ENCODE measurements around the gene TMEM139.

The TMEM139 gene

GRCh38 chr7:143329471-143330170, 44.9 kb downstream of the TMEM139 start (continued):
- no peak for TF ChIP-seq ZNF768 (tag by site-specific recombination; IDR thresholded peaks at IDR 0.05)
- no peak for TF ChIP-seq ZNF174 (tag by site-specific recombination; IDR thresholded peaks at IDR 0.05)
- no peak for TF ChIP-seq BCL11B (tag by site-specific recombination; IDR thresholded peaks at IDR 0.05; ENCODE audit: low read depth)
- no peak for TF ChIP-seq HOXA7 (CRISPR knock-in tag; IDR thresholded peaks at IDR 0.05; ENCODE audit: borderline replicate concordance)
- no peak for TF ChIP-seq ZNF155 (tag by site-specific recombination; IDR thresholded peaks at IDR 0.05)
- TF ChIP-seq ZNF341 (tag by site-specific recombination; IDR thresholded peaks at IDR 0.05; ENCODE audit: low read depth): no peak
- TF ChIP-seq, protein P1, sequence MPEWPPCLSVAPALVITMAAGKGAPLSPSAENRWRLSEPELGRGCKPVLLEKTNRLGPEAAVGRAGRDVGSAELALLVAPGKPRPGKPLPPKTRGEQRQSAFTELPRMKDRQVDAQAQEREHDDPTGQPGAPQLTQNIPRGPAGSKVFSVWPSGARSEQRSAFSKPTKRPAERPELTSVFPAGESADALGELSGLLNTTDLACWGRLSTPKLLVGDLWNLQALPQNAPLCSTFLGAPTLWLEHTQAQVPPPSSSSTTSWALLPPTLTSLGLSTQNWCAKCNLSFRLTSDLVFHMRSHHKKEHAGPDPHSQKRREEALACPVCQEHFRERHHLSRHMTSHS (tag by site-specific recombination; IDR thresholded peaks at IDR 0.05): no peak
- no peak for TF ChIP-seq ZFP69B (tag by site-specific recombination; IDR thresholded peaks at IDR 0.05)
- TF ChIP-seq ZNF473 (tag by site-specific recombination; IDR thresholded peaks at IDR 0.05): no peak
- no peak for TF ChIP-seq ZNF132 (tag by site-specific recombination; IDR thresholded peaks at IDR 0.05; ENCODE audit: borderline replicate concordance)

DNA sequence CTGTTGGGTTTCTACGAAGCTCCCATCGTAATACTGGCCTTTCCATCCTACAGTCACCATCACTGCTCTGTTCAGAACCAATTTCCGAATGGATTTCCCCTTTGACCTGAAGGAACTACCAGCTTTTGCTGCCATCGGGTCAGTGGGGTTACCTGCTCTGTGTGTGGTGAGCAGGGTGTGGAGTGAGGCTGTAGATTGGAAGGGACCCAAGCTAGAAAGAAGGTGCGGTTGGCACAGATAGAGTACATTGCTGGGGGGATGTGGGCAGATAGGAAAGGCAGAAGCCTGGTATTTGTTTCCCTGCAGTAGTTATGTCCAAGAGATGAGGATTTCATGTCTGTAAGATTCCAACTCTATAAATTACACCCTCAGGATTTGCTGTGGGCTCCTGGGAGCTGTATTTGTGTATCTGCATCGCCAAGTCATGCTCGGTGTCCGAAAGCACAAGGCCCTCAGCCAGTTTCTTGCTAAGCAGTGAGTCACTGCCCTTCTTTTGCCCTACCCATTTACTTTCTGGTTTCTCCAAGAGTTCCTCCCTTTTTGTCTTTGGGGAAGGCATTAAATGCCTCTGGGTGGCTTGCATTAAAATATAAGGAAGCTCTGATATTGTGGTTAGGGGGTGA, 46.5 kb downstream of the TMEM139 start:
- H3K4me1 ChIP-seq (ENCODE audit: control insufficient read depth, insufficient read depth, low read length): no peaks in the 10 kb centered on the region
- H3K27ac ChIP-seq (ENCODE audit: extremely low read depth, low read depth, low read length): no peak overlapping the region
- H3K9me3 ChIP-seq (ENCODE audit: control insufficient read depth, insufficient read depth, low read depth, low read length): no peaks in the 10 kb centered on the region
- no peaks in the 10 kb centered on the region for H3K36me3 ChIP-seq (ENCODE audit: control insufficient read depth in 2 of 2, insufficient read depth in 1 of 2, low read length in 2 of 2)
- H3K4me3 ChIP-seq (ENCODE audit: low read depth, low read length): no peak overlapping the region
- ChIA-PET POLR2A (no interaction called here), CTCF (interaction anchor here (0.7 to 1.3 kb wide), 2 partner anchors 14 to 26 kb away, joined by 3 to 4 read pairs; no protein-coding TSS in a partner anchor)
- TF ChIP-seq, protein P2, sequence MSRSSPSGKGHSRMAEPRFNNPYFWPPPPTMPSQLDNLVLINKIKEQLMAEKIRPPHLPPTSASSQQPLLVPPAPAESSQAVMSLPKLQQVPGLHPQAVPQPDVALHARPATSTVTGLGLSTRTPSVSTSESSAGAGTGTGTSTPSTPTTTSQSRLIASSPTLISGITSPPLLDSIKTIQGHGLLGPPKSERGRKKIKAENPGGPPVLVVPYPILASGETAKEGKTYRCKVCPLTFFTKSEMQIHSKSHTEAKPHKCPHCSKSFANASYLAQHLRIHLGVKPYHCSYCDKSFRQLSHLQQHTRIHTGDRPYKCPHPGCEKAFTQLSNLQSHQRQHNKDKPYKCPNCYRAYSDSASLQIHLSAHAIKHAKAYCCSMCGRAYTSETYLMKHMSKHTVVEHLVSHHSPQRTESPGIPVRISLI (tag by site-specific recombination; IDR thresholded peaks at IDR 0.05): no peak
- TF ChIP-seq ZNF416 (tag by site-specific recombination; IDR thresholded peaks at IDR 0.05) (no peak), ZNF366 (tag by site-specific recombination; conservative IDR thresholded peaks at IDR 0.05) (no peak), ZNF404 (tag by site-specific recombination; IDR thresholded peaks at IDR 0.05) (no peak), ZNF549 (tag by site-specific recombination; IDR thresholded peaks at IDR 0.05) (no peak), ZBTB48 (tag by site-specific recombination; IDR thresholded peaks at IDR 0.05) (no peak), ZFP69B (tag by site-specific recombination; IDR thresholded peaks at IDR 0.05) (no peak), ZNF544 (tag by site-specific recombination; IDR thresholded peaks at IDR 0.05) (no peak)
- TF ChIP-seq, protein P3, sequence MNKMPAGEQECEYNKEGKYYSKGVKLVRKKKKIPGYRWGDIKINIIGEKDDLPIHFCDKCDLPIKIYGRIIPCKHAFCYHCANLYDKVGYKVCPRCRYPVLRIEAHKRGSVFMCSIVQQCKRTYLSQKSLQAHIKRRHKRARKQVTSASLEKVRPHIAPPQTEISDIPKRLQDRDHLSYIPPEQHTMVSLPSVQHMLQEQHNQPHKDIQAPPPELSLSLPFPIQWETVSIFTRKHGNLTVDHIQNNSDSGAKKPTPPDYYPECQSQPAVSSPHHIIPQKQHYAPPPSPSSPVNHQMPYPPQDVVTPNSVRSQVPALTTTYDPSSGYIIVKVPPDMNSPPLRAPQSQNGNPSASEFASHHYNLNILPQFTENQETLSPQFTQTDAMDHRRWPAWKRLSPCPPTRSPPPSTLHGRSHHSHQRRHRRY (tag by site-specific recombination; IDR thresholded peaks at IDR 0.05): no peak

- Histone ChIP-seq H3K4me3 (ENCODE audit: low read depth, low read length) (no peak overlapping the region), H3K36me3 (ENCODE audit: control insufficient read depth in 2 of 2, insufficient read depth in 1 of 2, low read length in 2 of 2) (no peaks in the 10 kb centered on the region), H3K27ac (ENCODE audit: extremely low read depth, low read depth, low read length) (no peak overlapping the region), H3K9me3 (ENCODE audit: control insufficient read depth, insufficient read depth, low read depth, low read length) (no peaks in the 10 kb centered on the region), H3K4me1 (ENCODE audit: control insufficient read depth, insufficient read depth, low read length) (no peaks in the 10 kb centered on the region)
- POLR2A ChIA-PET: no interaction called here
- TF ChIP-seq SALL2 (tag by site-specific recombination; IDR thresholded peaks at IDR 0.05; ENCODE audit: borderline replicate concordance) (no peak), ZNF544 (tag by site-specific recombination; IDR thresholded peaks at IDR 0.05) (no peak), ZNF555 (tag by site-specific recombination; conservative IDR thresholded peaks at IDR 0.05) (no peak), GLI2 (tag by site-specific recombination; IDR thresholded peaks at IDR 0.05; ENCODE audit: borderline replicate concordance, low read depth) (no peak), CTCF (tag by site-specific recombination; IDR thresholded peaks at IDR 0.05) (no peak), ZNF549 (tag by site-specific recombination; IDR thresholded peaks at IDR 0.05) (no peak)
- CTCF ChIA-PET: interaction anchor here (0.7 to 2.7 kb wide), 3 partner anchors 35 to 105 kb away, joined by 5 to 12 read pairs (median 7); no protein-coding TSS in a partner anchor
Measured at GRCh38 chr7:143334244-143334643, 49.5 kb downstream of the TMEM139 start.

Data from HEK293 (cell line).